ENCODE results near the gene TNFAIP8L1.

TNFAIP8L1 gene

DNA sequence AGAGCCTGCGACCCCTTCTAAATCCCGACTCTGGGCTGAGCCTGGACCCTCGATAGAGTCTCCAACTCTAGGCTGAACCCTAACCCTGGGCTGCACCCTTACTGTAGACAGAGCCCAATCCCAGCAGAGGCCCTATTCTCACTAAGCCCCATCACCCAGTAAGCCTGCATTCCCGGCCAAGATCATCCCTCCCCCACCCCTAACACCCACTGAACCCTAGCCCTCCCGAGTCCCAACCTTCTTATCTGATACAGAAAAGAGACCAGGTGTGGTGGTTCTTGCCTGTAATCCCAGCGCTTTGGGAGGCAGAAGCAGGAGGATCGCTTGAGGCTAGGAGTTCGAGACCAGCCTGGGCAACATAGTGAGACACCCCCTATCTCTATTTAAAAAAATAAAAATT, 2.6 kb upstream of the TNFAIP8L1 start:
- no peaks in the 10 kb centered on the region for H3K9me2 ChIP-seq (ENCODE audit: low read depth, low read length)
- no peaks in the 10 kb centered on the region for H3K79me2 ChIP-seq (ENCODE audit: insufficient read depth, low read length)
- no peak for TF ChIP-seq EZH2 (IDR thresholded peaks at IDR 0.05; ENCODE audit: borderline replicate concordance, low read length)
- TF ChIP-seq, protein P1, sequence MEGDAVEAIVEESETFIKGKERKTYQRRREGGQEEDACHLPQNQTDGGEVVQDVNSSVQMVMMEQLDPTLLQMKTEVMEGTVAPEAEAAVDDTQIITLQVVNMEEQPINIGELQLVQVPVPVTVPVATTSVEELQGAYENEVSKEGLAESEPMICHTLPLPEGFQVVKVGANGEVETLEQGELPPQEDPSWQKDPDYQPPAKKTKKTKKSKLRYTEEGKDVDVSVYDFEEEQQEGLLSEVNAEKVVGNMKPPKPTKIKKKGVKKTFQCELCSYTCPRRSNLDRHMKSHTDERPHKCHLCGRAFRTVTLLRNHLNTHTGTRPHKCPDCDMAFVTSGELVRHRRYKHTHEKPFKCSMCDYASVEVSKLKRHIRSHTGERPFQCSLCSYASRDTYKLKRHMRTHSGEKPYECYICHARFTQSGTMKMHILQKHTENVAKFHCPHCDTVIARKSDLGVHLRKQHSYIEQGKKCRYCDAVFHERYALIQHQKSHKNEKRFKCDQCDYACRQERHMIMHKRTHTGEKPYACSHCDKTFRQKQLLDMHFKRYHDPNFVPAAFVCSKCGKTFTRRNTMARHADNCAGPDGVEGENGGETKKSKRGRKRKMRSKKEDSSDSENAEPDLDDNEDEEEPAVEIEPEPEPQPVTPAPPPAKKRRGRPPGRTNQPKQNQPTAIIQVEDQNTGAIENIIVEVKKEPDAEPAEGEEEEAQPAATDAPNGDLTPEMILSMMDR (IDR thresholded peaks at IDR 0.05; ENCODE audit: low read length): no peak
- H3K36me3 ChIP-seq (ENCODE audit: insufficient read depth, low read length): no peaks in the 10 kb centered on the region
- H3K27ac ChIP-seq (ENCODE audit: low read depth, low read length, poor library complexity, severe bottlenecking): no peak overlapping the region
- peaks cover 38% of the 10 kb centered on the region for H3K4me1 ChIP-seq (ENCODE audit: insufficient read depth, low read length, severe bottlenecking)
- peak overlapping the region; percentile 81 for H3K4me2 ChIP-seq (ENCODE audit: low read length)
- no peak overlapping the region for H2AFZ ChIP-seq (ENCODE audit: low read length)
- H4K20me1 ChIP-seq (ENCODE audit: insufficient read depth, low read length): no peaks in the 10 kb centered on the region
- H3K27me3 ChIP-seq (ENCODE audit: insufficient read depth, low read length): no peaks in the 10 kb centered on the region
- peak overlapping the region; percentile 50 for H3K4me3 ChIP-seq (ENCODE audit: low read depth, low read length, poor library complexity, severe bottlenecking)
- no peaks in the 10 kb centered on the region for H3K9me3 ChIP-seq (ENCODE audit: low read length)
- no peaks in the 10 kb centered on the region for H3F3A ChIP-seq (ENCODE audit: insufficient read depth, low read length)
- H3K9ac ChIP-seq (ENCODE audit: low read length): peak overlapping the region; percentile 48; the same call in 1 of the 2 replicates

DNA sequence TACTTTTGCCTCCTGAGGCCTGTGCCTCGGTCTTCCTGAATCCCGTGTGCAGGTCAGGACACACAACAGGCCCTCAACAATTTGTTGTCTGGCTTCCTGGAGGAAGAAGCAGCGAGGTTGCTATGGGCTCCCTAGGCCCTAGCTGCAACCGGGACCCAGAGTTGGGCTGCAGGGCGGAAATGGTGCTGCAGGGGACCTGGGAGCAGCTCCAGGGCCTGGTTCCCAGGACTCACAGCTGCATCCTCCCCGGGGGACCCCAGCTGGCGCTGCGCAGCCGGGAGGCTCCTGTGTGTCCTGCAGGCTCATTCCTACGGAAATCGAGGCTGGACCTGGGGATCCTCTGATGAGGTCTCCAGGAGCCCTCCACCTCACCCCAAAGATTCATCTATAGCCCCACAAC, 999 bp upstream of the TNFAIP8L1 start:
- peak overlapping the region; percentile 74 for H3K4me2 ChIP-seq (ENCODE audit: low read length)
- H3K4me3 ChIP-seq (ENCODE audit: low read depth, low read length, poor library complexity, severe bottlenecking): peak overlapping the region; percentile 49

DNA sequence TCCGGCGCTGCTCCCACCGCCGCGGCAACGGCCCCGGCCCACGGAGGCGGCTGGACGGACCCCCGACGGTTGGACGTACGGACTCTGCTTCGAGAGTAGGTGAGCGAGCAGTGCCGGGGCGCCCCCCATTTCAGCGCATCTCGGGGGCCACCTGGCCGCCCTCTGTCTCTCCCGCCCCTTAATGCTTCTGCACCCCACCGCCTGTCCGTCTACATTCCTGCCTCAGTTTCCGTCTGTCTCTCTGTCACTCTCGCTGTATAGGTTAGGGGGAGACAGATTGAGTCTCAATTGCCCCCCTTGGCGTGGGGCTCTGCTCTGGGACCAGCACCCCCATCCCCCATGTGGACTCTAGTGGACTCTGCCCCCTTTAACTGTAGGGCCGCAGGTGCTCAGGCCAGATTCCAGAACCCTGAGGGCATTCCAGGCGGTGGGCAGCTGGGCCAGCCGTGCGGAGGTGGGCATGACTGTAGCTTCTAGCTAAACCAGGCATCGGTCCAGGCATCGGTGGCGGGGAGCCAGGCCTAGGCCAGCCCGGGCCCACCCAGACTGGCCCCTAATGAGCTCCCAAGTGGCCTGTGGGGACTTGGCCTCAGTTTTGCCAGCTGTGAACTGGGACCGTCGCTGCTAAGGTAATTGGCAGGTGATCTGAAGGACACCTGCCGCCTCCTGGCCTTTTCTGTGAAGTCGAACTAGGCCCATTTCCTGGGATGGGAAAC, 373 bp downstream of the TNFAIP8L1 start:
- no peaks in the 10 kb centered on the region for H3K79me2 ChIP-seq (ENCODE audit: insufficient read depth, low read length)
- H3K9ac ChIP-seq (ENCODE audit: low read length): peak overlapping the region; percentile 95
- no peak overlapping the region for H2AFZ ChIP-seq (ENCODE audit: low read length)
- H3K4me2 ChIP-seq (ENCODE audit: low read length): peak overlapping the region; percentile 95
- no peak for TF ChIP-seq EZH2 (IDR thresholded peaks at IDR 0.05; ENCODE audit: borderline replicate concordance, low read length)
- TF ChIP-seq, protein P1 (IDR thresholded peaks at IDR 0.05; ENCODE audit: low read length): no peak
- peaks cover 43% of the 10 kb centered on the region for H3K4me1 ChIP-seq (ENCODE audit: insufficient read depth, low read length, severe bottlenecking)
- peak overlapping the region; percentile 60 for H3K27ac ChIP-seq (ENCODE audit: low read depth, low read length, poor library complexity, severe bottlenecking)
- no peaks in the 10 kb centered on the region for H3K9me3 ChIP-seq (ENCODE audit: low read length)
- no peaks in the 10 kb centered on the region for H3K36me3 ChIP-seq (ENCODE audit: insufficient read depth, low read length)
- H3K9me2 ChIP-seq (ENCODE audit: low read depth, low read length): no peaks in the 10 kb centered on the region
- H3K27me3 ChIP-seq (ENCODE audit: insufficient read depth, low read length): no peaks in the 10 kb centered on the region
- no peaks in the 10 kb centered on the region for H4K20me1 ChIP-seq (ENCODE audit: insufficient read depth, low read length)
- H3F3A ChIP-seq (ENCODE audit: insufficient read depth, low read length): no peaks in the 10 kb centered on the region
- H3K4me3 ChIP-seq (ENCODE audit: low read depth, low read length, poor library complexity, severe bottlenecking): peak overlapping the region; percentile 96

More for the DNA sequence above, 999 bp upstream of the TNFAIP8L1 start:
- Histone ChIP-seq H3K9me2 (ENCODE audit: low read depth, low read length) (no peaks in the 10 kb centered on the region), H3F3A (ENCODE audit: insufficient read depth, low read length) (no peaks in the 10 kb centered on the region), H3K9ac (ENCODE audit: low read length) (peak overlapping the region; percentile 66; the same call in 1 of the 2 replicates), H3K4me1 (ENCODE audit: insufficient read depth, low read length, severe bottlenecking) (peaks cover 43% of the 10 kb centered on the region), H3K79me2 (ENCODE audit: insufficient read depth, low read length) (no peaks in the 10 kb centered on the region), H4K20me1 (ENCODE audit: insufficient read depth, low read length) (no peaks in the 10 kb centered on the region), H3K27ac (ENCODE audit: low read depth, low read length, poor library complexity, severe bottlenecking) (peak overlapping the region; percentile 86), H3K9me3 (ENCODE audit: low read length) (no peaks in the 10 kb centered on the region), H2AFZ (ENCODE audit: low read length) (no peak overlapping the region), H3K36me3 (ENCODE audit: insufficient read depth, low read length) (no peaks in the 10 kb centered on the region), H3K27me3 (ENCODE audit: insufficient read depth, low read length) (no peaks in the 10 kb centered on the region)
- TF ChIP-seq EZH2 (IDR thresholded peaks at IDR 0.05; ENCODE audit: borderline replicate concordance, low read length): no peak
- TF ChIP-seq, protein P1 (IDR thresholded peaks at IDR 0.05; ENCODE audit: low read length): no peak

All from OCI-LY1 (cell line).